ELF-1 (cell line): Measurements from ENCODE around the gene HS3ST1.
A peak's percentile ranks its signal among the peaks of the same experiment; 100 is the strongest.

ENCODE experiments used
- DNase-seq: peaks from one replicate; pipeline ENCODE4 v3.0.0-alpha.2; 2016; ENCODE audit warnings: low read depth, low spot score

The HS3ST1 gene

DNA sequence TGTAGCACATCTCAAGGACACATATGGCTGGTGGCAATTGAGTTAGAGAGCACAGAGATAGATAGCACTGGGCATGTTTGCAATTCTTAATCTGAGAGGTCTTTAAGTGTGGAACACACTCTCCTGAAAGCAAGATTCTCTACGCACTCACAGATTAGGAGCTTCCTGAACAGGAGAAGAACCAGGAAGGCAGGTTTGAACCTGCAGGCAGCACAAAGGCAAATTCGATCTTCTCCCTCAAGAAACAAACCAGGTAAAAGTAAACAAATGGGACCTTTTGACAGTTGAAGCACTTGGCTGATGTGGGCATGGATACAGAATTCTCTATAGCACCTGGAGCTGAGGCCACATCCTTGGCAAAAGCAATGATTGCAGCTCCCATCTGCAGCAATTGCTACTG lies 24.3 kb downstream of the HS3ST1 start:
- no peak for DNase-seq

DNA sequence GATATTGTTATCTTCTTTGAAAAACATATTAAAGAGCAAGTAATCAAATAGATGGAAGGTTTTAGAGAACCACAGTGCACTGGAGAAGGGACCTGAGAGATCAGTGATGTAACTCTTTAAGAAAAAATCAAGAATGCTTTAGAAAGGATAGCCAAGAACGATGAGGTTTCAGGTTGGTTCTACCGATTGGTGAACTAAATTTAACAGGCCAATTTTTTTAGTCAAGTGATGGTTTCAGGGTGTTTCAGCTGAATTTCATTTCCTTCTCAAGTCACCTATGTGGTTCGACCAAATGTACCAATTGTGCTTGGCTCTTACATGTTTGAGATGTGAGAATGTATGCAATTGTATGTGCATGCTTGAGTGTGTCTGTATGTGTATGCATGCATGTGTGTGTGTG lies 26.5 kb downstream of the HS3ST1 start:
- DNase-seq, result no peak

DNA sequence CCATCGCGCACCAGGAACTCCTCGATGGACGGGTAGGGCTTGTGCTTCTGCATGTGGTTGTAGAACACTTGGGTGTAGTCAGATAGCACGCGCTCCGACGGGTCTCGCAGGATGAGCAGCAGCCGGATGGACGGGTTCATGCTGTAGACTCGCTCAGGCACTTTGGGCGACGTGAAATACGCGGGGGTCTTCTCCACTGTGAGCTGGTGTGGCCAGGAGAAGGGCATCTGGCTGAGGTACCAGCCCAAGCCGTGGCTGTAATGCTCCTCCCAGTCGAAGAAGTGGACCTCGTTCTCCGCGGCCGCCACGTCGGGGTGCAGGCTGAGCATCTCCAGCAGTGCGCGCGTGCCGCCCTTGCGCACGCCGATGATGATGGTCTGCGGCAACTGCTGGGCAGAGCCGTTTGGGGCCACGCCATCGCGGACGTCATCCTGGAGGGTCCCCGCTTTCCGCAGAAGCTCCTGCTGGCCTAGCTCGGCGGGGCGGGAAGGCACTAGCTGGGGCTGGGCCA lies 29.2 kb downstream of the HS3ST1 start:
- no peak for DNase-seq

DNA sequence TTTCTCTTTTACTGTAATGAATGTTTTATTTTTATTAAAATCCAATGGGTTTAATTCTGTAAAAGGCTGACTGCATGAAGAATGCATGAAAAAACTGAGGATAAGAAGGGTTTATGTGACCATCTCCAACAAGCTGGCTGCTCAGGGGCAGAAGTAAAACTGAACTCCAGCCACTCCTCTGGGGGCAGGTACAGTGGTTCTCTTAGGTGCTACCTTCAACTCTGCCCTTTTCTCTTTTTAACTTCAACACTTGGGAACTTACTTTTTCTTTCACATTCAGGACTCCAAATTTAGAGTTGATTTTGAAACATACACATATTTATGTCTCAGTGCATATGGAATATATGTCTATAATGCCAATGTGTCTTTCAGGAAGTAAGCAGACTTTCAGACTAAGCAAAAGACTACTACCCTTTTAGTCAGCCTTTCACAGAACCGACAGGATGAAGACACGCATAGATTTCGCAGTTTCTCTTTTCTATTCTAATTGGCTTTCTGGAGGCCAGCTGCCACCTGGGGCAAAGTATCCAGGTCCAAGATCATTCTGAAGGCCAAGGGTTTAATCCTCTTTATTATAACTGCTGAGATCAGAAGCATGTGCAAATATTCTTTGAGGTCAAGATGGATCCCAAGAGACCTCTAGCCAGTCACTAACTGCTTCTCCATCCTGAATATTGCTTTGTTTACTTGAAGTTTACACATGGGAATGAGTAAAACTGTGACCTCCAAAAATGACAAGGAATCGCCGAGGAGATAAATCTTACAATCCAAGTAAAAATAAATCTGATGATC lies 30.7 kb downstream of the HS3ST1 start:
- no peak for DNase-seq

DNA sequence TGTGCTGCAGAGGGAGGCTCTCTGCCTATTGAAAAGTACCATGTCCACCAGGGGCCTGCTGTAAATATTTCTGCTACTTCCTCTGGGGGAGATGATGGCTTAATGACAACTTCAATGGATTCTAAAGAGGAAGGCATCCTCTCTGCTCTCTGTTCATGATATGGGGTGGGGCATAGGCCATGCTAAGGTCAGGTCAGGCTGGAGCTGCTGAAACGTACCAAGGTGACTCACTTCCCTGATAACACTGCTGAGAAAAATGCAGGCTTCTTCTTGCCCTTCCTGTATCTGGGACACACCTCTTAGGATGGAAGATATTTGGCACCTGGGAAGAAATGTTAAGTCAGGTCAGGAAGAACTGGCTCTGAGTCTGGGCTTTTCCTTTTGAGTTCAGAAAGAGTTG lies 31.5 kb downstream of the HS3ST1 start:
- DNase-seq, result peak; percentile 11

DNA sequence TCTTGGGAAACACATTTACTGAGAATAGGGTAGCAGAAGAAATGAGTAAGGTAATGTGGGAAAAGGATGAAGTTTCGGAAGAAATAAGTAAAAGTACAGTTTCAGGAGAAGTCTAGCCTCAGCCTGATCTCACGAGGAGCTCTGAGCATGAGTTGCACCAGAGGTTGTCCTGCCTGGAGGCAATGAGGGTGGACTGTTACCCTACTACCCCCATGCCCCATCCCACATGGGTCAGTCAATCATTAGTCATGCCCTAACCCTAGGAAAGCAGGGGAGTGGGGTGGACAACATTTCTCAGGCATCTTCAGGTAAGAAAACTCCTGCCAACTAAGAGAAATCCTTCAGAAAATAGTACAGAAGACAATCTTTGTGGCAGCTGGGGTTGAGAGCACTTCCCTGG lies 35.1 kb downstream of the HS3ST1 start:
- DNase-seq, result no peak

DNA sequence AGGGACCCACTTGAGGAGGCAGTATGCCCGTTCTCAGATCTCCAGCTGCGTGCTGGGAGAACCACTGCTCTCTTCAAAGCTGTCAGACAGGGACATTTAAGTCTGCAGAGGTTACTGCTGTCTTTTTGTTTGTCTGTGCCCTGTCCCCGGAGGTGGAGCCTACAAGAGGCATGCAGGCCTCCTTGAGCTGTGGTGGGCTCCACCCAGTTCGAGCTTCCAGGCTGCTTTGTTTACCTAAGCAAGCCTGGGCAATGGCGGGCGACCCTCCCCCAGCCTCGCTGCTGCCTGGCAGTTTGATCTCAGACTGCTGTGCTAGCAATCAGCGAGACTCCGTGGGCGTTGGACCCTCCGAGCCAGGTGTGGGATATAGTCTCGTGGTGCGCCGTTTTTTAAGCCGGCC lies 44.6 kb downstream of the HS3ST1 start:
- peak; percentile 56 for DNase-seq

DNA sequence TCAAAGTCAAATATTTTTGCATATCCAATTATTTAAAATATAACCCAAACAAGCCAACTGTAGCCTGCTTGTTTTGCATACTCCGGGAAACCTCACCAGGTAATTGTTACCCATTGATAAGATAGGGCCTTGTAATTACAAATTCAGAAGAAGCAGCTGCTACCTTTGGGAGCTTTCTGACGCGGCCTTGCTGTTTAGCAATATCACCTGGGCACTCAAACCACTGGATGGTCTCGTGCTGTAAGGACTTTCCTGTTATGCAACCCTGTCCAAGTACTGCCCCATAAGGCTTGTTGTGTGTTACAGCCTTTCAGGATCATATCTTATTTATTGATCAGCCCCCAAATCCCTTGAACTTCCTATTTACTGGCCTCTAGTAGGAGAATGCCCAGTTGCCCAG lies 52.1 kb downstream of the HS3ST1 start:
- DNase-seq, result no peak

DNA sequence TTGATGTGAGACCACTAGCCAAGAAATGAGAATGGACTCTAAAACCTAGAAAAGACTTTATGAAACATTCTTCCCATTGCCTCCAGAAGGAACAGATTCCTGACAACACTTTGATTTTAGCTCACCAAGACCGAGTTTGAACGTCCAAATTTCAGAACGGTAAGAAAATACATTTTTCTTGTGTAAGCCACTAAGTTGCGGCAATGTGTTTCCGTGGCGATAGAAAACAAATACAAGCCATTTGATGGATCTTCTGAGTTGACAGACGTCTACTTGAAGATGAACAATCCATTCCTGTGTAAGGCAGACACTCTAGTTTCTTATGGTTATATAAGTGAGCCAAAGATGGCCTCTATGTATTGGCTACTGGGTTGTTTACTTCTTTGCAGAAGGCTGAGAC lies 52.5 kb downstream of the HS3ST1 start:
- DNase-seq, result no peak

DNA sequence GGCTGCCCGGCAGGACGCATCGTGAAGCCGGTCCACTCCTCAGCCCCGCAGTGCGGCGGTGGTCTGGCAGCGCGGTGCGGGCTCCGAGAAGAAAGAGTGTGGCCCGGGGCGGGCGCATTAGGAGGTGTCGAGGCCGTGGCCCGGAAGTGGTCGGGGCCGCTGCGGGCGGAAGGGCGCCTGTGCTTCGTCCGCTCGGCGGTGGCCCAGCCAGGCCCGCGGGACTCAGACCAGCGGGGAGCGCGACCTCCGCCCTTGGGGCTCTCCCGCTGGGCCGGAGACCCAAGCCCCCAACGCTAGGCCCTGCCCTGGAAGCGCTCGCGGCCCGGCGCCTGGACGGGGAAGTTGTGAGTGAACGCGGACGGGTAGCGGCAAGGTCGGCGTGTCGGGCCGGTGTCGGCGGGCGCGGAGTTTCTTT lies 60.0 kb downstream of the HS3ST1 start:
- no peak for DNase-seq

DNA sequence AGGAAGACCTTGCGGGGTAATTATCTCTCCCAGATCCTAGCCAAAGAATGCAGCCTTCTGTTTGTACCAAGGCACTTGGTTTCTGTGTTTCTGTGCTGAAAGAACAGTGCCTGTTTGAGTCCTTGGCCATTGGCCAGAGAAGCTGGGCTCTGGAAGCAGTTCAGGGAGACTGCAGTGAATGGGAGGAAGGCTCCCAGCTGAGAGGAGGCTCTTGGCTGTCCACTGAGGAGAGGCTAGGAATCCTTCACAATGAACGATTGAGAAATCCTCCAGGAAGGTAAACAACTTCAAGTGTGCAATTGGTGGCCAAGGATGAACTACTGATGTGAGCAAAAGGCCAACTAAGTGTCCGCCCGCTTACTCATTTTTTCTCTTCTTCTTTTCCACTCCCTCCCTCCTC lies 61.3 kb downstream of the HS3ST1 start:
- peak; percentile 48 for DNase-seq

DNA sequence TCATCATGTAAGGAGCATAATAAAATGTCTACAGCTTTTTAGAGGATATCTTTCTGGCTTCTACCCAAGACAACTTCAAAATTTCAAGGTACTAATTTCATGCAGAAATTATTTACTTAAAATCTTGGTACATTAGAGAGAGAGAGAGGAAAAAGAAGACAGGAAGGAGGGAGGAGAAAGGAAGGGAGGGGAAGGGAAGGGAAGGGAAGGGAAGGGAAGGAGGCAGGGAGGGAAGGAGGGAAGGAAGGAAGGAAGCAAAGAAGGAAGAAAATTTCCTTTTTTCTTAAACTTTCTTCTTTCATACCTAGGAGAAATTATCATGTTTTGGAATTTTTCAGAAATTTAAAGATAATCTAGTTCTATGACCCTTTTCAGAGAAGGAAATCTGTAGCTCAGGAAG lies 61.8 kb downstream of the HS3ST1 start:
- DNase-seq, result no peak

DNA sequence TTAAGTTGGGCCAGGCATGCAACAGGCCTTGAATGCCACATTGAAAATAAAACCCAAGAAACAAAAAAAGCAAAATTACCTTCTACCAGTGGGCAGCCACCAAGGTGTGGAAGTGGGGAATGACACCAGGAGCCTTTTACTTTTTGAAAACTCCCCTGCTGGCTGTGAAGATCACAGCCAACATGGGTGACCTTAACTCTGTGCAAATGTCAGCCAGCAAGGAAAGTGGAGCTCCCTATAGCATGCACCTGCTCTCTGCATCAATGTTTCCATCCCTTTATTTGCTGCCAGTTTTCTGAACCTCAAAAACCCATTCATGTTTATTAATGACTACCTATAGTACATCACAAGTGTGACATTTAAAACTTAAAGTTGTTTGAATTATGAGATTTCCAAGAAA lies 63.7 kb downstream of the HS3ST1 start:
- DNase-seq, result no peak

DNA sequence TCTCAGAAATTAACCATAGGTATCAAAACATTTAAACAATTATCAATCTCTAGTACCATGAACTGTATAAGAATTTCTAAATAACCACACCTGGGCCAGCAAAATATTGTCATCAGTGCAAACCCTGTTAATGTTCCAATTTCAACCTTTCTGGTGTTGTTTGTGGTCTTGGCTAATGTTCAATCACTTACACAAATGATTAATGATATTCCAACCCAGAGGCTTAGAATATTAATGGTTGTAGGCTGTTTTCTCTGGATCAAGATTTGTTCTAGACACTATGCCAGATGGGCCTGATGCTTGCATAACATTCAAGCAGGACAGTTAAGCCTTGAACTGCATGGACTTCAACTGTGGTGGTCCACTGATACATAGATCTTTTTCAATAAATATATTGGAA lies 69.1 kb downstream of the HS3ST1 start:
- DNase-seq, result no peak

DNA sequence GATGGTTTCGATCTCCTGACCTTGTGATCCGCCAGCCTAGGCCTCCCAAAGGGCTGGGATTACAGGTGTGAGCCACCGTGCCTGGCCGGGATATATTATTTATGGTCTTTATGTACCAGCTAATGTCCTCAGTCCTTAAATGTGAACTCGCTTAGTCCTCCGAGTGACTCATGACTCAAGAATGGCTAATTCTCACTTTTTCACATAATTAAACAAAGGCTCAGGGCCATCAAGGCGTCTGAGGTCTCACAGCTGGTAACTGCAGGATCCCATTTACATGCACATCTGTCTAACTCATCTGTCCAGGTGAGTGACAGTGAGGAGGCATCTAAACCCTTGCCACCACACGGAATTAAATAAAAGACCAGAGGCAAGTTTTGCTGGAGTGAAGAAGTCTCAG lies 73.5 kb downstream of the HS3ST1 start:
- peak; percentile 43 for DNase-seq

DNA sequence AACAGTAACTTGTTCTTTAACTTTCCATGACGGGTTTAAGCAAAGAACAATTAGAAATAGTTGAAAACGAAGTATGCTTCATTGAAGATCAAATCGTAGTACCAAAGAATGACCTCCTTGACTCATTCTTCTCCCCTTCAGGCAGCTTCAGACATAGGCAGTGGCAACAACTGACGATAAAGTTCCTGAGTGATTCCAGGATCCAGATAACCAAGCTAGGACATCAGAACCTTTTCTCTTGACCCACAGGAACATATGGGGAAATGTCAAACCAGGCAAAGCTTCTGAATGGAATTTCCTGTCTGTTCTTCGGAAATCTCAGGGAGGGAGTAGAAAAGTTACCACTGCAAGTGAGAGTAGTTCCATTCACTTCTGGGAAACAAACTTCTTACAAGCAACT lies 74.2 kb downstream of the HS3ST1 start:
- DNase-seq, result no peak

DNA sequence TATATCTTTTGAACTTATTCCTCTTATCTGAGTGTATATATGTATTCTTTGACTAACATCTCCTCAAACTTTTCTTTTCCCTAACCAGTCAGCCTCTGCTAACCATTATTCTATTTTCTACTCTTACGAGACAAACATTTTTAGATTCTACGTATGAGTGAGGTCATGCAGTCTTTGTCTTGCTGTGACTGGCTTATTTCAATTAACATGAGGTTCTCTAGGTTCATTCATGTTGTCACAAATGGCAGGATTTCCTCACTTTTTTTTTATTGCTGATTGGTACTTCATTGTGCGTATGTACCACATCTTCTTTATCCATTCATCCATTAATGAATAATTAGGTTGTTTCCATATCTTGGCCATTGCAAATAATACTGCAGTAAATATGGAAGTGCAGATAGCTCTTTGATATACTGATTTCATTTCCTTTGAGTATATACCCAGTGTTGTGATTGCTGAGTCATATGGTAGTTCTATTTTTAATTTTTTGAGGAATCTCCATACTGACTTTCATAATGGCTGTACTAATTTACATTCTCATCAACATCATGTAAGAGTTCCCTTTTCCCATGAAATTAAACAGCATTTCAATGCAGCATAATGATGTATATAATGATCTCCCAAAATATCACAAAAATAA lies 80.1 kb downstream of the HS3ST1 start:
- no peak for DNase-seq

DNA sequence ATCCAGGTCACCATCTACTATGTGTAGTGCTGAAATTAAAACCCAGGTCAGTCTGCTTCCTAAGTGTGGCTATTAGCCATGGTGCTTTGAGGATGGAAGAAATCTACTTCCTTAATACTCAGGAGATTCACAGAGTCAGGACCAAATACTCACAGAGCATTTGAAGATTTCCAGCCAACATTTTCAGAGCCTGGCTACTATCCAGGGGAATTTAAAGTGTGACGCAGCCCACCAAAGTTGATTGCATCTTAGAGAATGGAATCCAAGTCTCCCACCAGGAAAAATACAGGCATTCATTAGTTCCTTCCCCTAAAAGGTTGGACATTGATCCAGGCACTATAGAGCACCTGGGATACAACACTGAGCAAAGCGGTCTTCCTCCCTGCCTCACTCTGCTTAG lies 83.8 kb downstream of the HS3ST1 start:
- DNase-seq, result no peak

DNA sequence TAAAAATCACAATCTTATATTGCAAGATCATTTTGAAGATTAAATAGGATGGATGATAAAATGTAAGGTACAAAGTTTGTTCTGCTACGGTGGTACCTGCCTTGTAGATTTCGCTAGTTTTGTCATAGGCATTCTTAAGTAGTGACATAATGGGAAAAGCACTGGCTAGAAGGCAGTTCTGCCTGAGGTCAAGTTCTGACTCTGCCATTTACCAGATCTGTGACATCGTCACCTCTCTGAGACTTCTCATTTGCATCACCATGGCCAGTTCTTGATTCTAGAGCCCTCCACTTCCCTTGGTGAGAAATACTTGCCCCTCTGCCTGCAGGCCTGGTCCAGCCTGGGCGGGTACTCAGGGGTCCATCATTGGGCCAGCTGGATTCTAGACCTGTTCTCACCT lies 85.2 kb downstream of the HS3ST1 start:
- DNase-seq, result peak; percentile 75
